Neural progenitor cell (in vitro differentiated cells): ENCODE data around the gene PAIP2.

ENCODE experiments used
- CTCF ChIP-seq: fragments of 200-600 bp; sonication (generic); IDR thresholded peaks from 2 replicates; pipeline ENCODE4 v1.5.1; 2017; ENCODE audit warnings: antibody characterized with exemption, mild to moderate bottlenecking
- EZH2 ChIP-seq: fragments of 200-600 bp; sonication (generic); IDR thresholded peaks from 2 replicates; pipeline ENCODE4 v1.6.1; 2017; ENCODE audit warnings: antibody characterized with exemption, mild to moderate bottlenecking, moderate library complexity
- EZH2phosphoT487 ChIP-seq: fragments of 200-600 bp; sonication (generic); IDR thresholded peaks from 2 replicates; pipeline ENCODE4 v1.6.1; 2017; ENCODE audit warnings: antibody characterized with exemption

GRCh38 chr5:139394654-139395566, 53.3 kb downstream of the PAIP2 start, which contains the start of gene PROB1:
- TF ChIP-seq CTCF (no peak), EZH2 (no peak), EZH2phosphoT487 (peak; percentile 17)
